ENCODE measurements around the gene DUOX2.

DUOX2 gene

DNA sequence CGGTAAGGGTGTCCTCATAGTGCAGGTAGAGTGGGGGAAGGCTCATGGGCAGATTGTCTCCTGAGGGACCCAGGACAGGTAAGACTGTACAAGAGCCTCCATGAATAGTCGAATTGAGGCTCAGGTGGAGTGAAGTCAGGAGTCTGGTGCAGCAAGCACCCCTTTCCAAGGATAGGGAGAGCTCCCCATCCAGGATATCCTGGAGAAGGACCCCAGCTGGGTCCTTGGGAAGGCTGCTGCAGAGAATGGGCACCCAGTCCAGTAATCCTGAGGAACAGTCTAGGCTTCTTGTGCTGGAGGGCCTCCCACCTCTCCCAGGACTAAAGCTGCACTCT is 746 bp upstream of the DUOX2 start:
- H3K4me3 ChIP-seq (ENCODE audit: low read depth, low read length), result no peak overlapping the region
- TF ChIP-seq, protein P1, sequence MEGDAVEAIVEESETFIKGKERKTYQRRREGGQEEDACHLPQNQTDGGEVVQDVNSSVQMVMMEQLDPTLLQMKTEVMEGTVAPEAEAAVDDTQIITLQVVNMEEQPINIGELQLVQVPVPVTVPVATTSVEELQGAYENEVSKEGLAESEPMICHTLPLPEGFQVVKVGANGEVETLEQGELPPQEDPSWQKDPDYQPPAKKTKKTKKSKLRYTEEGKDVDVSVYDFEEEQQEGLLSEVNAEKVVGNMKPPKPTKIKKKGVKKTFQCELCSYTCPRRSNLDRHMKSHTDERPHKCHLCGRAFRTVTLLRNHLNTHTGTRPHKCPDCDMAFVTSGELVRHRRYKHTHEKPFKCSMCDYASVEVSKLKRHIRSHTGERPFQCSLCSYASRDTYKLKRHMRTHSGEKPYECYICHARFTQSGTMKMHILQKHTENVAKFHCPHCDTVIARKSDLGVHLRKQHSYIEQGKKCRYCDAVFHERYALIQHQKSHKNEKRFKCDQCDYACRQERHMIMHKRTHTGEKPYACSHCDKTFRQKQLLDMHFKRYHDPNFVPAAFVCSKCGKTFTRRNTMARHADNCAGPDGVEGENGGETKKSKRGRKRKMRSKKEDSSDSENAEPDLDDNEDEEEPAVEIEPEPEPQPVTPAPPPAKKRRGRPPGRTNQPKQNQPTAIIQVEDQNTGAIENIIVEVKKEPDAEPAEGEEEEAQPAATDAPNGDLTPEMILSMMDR (IDR thresholded peaks at IDR 0.05; ENCODE audit: borderline replicate concordance, insufficient read depth, low read depth, low read length), result no peak

DNA sequence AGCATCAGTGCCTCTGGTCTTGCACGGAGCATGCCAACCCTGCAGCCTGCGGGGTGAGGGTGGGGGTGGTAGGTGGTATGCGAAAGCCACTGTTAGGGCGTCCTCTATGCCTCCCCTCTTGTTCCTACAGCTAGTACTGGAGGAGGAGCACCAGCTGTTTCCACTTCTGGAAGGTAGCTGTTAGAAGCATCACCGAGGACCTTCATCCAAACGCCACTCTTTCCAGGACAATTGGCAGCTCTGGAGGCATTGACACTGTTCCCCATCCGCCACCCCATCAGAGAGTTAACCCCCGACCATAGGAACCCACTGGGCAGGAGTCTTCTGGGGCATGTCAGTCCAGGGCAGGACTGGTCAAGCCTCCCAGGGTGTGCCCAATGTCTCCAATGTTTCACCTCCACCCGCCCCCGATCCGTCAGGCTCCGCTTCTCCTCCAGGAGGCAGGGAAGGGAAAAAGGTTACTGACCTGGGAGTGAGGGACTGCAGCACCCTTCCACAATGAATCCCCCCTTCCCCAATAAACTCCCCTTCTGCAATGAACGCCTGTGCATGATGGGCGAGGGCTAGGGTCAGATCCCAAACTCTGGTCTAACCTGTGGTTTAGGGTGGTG is 487 bp downstream of the DUOX2 start:
- TF ChIP-seq, protein P1 (IDR thresholded peaks at IDR 0.05; ENCODE audit: borderline replicate concordance, insufficient read depth, low read depth, low read length), result no peak
- H3K4me3 ChIP-seq (ENCODE audit: low read depth, low read length), result no peak overlapping the region

DNA sequence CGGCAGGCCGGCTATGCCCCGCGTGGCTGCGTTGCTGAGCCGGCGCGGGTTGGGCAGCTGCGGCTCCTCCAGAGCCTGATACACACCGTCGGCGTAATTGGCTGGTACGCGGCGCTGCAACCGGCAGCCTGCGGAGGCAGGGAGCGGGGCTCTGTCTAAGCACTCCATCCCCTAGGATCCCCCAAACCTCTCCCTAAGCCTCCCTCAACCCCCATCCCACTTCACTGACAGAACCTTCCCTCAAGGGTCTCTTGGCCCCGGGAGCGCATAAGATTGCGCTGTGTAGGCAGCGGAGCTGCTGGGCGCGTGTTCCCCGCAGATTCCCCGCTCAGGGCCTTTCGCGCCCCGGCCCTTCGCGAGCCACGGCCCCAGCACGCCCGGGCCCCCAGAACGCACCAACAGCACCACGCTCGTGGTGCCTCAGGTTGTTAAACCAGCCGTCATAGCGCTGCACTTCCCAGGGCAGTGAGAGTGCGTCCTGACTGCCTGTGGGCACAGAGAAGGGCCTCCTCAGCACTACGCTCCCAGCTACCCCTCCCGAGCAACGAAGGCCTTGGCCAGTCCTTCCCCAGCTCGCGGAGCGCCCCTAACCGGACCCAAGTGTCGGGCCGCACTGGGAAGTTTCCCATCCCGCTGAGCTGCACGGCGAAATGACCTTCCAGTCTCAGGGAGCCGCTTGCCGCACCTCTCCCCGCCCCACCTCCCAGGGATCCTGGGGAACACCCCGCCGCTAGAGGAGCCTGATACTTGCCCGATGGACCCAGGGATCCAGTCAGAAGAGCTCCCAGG is 1.2 kb downstream of the DUOX2 start:
- TF ChIP-seq, protein P1 (IDR thresholded peaks at IDR 0.05; ENCODE audit: borderline replicate concordance, insufficient read depth, low read depth, low read length), result no peak
- H3K4me3 ChIP-seq (ENCODE audit: low read depth, low read length), result no peak overlapping the region

DNA sequence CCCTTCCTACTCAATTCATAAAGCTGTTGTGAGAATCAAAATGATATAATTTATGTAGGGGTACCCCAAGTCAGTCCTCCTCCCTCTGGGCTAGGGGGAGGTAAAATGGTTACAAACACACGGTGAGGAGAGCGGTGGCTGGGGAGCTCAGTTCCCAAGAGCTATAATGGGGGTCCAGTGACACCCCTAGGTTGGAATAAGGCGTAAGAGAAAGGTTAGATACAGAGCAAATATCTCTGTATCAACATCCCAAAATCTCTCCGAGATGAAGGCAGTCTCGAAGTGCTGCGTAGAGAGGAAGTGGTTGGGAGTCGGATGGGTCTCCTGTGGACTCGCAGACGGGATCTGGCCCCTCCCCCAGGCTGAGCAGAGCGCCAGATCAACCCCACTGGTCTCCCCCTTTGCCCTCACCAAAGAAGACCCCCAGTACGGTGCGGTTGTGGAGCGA is 1.8 kb downstream of the DUOX2 start:
- H3K4me3 ChIP-seq (ENCODE audit: low read depth, low read length), result no peak overlapping the region

DNA sequence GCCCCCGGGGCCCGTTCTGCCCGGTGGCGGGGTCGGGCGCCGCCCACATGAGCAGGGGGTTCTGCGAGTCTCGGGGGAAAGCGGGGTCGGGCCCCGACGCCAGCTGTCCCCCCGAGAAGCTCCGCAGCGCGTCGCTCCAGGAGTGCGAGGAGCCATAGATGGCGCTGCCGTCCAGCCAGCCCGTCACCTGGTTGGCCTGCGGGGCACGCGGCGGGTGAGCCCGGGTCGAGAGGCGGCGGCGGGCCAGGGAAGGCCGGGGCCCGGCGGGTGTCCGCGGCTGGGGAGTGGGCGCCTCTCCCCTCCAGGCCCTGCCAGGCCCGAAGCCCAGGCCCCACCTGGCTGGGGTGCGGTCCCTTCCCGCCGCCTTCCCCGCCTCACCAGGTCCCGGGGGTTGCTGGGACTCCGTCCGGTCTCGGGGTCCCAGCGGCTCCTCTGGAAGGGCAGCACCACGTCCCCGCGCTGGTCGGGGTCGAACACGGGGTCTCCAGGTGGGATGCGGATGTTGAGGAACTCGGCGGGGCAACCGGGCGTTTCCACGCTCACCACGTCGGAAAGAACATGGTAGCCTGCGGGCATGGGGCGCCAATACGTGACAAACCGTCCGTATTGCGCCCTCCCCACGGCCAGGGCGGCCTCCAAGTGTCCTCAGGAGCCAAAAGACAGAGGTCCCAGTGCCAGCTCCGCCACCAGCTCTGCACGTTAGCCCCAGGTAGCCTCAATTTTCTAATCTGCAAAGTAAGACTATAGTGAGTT is 2.4 kb downstream of the DUOX2 start:
- H3K4me3 ChIP-seq (ENCODE audit: low read depth, low read length), result no peak overlapping the region
- TF ChIP-seq, protein P1 (IDR thresholded peaks at IDR 0.05; ENCODE audit: borderline replicate concordance, insufficient read depth, low read depth, low read length), result no peak

More for the DNA sequence above, 1.8 kb downstream of the DUOX2 start:
- TF ChIP-seq, protein P1 (IDR thresholded peaks at IDR 0.05; ENCODE audit: borderline replicate concordance, insufficient read depth, low read depth, low read length), result no peak

DNA sequence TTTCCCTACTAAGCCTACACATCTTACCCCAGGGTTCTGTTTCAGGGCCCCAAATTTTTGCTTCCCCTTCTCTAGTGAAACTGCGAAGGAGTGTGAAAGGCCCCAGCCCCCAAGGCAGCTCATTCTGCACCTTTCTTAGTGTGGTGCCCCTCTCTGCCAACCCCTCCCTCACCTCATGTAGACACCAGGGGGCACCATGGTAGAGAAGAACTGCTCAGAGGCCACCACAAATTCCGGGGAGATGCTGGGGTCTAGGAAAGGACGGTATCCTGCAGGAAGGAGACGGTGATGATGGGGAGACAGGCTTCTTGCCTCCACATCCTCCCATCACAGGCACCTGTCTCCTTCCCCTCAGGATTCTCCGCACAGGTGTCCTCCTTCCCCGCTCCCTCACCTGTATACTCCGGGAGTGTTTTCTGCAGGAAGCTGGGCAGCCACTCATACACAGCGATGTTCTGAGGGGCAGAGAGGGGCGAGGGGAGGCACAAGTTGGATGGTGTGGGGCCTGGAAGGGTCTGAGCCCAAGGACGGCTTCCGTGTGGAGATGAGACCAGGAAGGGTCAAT is 3.6 kb downstream of the DUOX2 start:
- H3K4me3 ChIP-seq (ENCODE audit: low read depth, low read length), result no peak overlapping the region
- TF ChIP-seq, protein P1 (IDR thresholded peaks at IDR 0.05; ENCODE audit: borderline replicate concordance, insufficient read depth, low read depth, low read length), result peak; percentile 17; the same call in 1 of the 2 replicates

Data from GM12875 (cell line).